Measurements from ENCODE around the gene TMTC2.

GRCh38 chr12:82994117-82994516 lies 307.4 kb downstream of the TMTC2 start:
- TF ChIP-seq EZH2 (IDR thresholded peaks at IDR 0.05) (no peak), FOXP2 (optimal IDR thresholded peaks at IDR 0.05; ENCODE audit: control extremely low read depth, extremely low read length, insufficient read depth) (no peak), POLR2AphosphoS5 (IDR thresholded peaks at IDR 0.05; ENCODE audit: borderline replicate concordance, low read depth, low read length) (no peak)

All from SK-N-MC (cell line).